ENCODE measurements around the gene RASGRP1. TPM values are rescaled to one million over a fixed set of nuclear protein-coding genes. Genes with fewer than 3 reads are reported as not detected.
A peak's percentile ranks its signal among the peaks of the same experiment; 100 is the strongest.

The RASGRP1 gene
- 2.7 to 2.8 TPM (median 2.7 TPM) in 3 replicates for total RNA-seq (2021)
- Bru-seq, nascent RNA, result percentile 44 among the genes with signal in this experiment
- long read RNA-seq, experiment 1, full-length matches to known transcripts, result 3 of 8 reads
- long read RNA-seq, experiment 1, partial matches to known transcripts, result 2 of 8 reads
- long read RNA-seq, experiment 1, other reads (novel, unspliced or antisense), result 3 of 8 reads
- long read RNA-seq, experiment 2, full-length matches to known transcripts, result 1 of 3 reads
- long read RNA-seq, experiment 2, partial matches to known transcripts, result 0 of 3 reads
- long read RNA-seq, experiment 2, other reads (novel, unspliced or antisense), result 2 of 3 reads
- long read RNA-seq, experiment 3, partial matches to known transcripts, result 0 of 1 reads
- long read RNA-seq, experiment 3, other reads (novel, unspliced or antisense), result 1 of 1 reads

- ATAC-seq (peak; percentile 76), DNase-seq (ENCODE audit: low spot score) (peak; percentile 80)
- peaks cover 37% of the 10 kb centered on the region for H3K27me3 Mint-ChIP-seq (ENCODE audit: low read depth)
- H3K36me3 Mint-ChIP-seq, result no peaks in the 10 kb centered on the region
- peak within 1 kb of the TSS; percentile 74 for H3K4me3 Mint-ChIP-seq
- ChIA-PET CTCF (interaction anchor here (0.7 to 4.3 kb wide), 54 partner anchors 9 to 977 kb away, joined by 3 to 93 read pairs (median 6); partner anchors contain the start of gene FAM98B), POLR2A (interaction anchor here (1.0 to 1.1 kb wide), 2 partner anchors 111 to 126 kb away, joined by 3 to 5 read pairs; partner anchors contain the start of gene FAM98B)
- no peak within 1 kb of the TSS for H3K27ac Mint-ChIP-seq
- peaks cover 15% of the 10 kb centered on the region for H3K4me1 Mint-ChIP-seq
- no peaks in the 10 kb centered on the region for H3K9me3 Mint-ChIP-seq
- TF ChIP-seq PREB (CRISPR knock-in tag; IDR thresholded peaks at IDR 0.05; ENCODE audit: borderline replicate concordance), result no peak
- TF ChIP-seq ESRRA (CRISPR knock-in tag; IDR thresholded peaks at IDR 0.05; ENCODE audit: borderline replicate concordance), result no peak
- no peak for TF ChIP-seq CTCF (IDR thresholded peaks at IDR 0.05)
- TF ChIP-seq CREB1 (CRISPR knock-in tag; IDR thresholded peaks at IDR 0.05), result no peak
- TF ChIP-seq, protein P1, sequence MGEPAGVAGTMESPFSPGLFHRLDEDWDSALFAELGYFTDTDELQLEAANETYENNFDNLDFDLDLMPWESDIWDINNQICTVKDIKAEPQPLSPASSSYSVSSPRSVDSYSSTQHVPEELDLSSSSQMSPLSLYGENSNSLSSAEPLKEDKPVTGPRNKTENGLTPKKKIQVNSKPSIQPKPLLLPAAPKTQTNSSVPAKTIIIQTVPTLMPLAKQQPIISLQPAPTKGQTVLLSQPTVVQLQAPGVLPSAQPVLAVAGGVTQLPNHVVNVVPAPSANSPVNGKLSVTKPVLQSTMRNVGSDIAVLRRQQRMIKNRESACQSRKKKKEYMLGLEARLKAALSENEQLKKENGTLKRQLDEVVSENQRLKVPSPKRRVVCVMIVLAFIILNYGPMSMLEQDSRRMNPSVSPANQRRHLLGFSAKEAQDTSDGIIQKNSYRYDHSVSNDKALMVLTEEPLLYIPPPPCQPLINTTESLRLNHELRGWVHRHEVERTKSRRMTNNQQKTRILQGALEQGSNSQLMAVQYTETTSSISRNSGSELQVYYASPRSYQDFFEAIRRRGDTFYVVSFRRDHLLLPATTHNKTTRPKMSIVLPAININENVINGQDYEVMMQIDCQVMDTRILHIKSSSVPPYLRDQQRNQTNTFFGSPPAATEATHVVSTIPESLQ (CRISPR knock-in tag; IDR thresholded peaks at IDR 0.05), result no peak
- peak; percentile 19; the same call in 1 of the 2 replicates for TF ChIP-seq KAT7 (CRISPR knock-in tag; IDR thresholded peaks at IDR 0.05; ENCODE audit: borderline replicate concordance)
- no peak for TF ChIP-seq ZMAT4 (CRISPR knock-in tag; IDR thresholded peaks at IDR 0.05)
- no peak for TF ChIP-seq ELF4 (CRISPR knock-in tag; IDR thresholded peaks at IDR 0.05; ENCODE audit: low read depth)
- no peak for TF ChIP-seq PRRX2 (CRISPR knock-in tag; IDR thresholded peaks at IDR 0.05)
- no peak for TF ChIP-seq IRF2 (CRISPR knock-in tag; IDR thresholded peaks at IDR 0.05; ENCODE audit: borderline replicate concordance, low read depth)
- TF ChIP-seq, protein P2, sequence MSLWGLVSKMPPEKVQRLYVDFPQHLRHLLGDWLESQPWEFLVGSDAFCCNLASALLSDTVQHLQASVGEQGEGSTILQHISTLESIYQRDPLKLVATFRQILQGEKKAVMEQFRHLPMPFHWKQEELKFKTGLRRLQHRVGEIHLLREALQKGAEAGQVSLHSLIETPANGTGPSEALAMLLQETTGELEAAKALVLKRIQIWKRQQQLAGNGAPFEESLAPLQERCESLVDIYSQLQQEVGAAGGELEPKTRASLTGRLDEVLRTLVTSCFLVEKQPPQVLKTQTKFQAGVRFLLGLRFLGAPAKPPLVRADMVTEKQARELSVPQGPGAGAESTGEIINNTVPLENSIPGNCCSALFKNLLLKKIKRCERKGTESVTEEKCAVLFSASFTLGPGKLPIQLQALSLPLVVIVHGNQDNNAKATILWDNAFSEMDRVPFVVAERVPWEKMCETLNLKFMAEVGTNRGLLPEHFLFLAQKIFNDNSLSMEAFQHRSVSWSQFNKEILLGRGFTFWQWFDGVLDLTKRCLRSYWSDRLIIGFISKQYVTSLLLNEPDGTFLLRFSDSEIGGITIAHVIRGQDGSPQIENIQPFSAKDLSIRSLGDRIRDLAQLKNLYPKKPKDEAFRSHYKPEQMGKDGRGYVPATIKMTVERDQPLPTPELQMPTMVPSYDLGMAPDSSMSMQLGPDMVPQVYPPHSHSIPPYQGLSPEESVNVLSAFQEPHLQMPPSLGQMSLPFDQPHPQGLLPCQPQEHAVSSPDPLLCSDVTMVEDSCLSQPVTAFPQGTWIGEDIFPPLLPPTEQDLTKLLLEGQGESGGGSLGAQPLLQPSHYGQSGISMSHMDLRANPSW (CRISPR knock-in tag; conservative IDR thresholded peaks at IDR 0.05; ENCODE audit: low read depth), result no peak
- TF ChIP-seq ZNF138 (CRISPR knock-in tag; conservative IDR thresholded peaks at IDR 0.05), result no peak
- peak; percentile 56; the same call in 1 of the 2 replicates for TF ChIP-seq ZNF232 (CRISPR knock-in tag; IDR thresholded peaks at IDR 0.05)
- TF ChIP-seq JAZF1 (CRISPR knock-in tag; IDR thresholded peaks at IDR 0.05), result no peak
- no peak for TF ChIP-seq CDX4 (CRISPR knock-in tag; IDR thresholded peaks at IDR 0.05; ENCODE audit: borderline replicate concordance)
- no peak for TF ChIP-seq SMAD3 (CRISPR knock-in tag; IDR thresholded peaks at IDR 0.05; ENCODE audit: borderline replicate concordance)
- no peak for TF ChIP-seq MXD4 (CRISPR knock-in tag; IDR thresholded peaks at IDR 0.05; ENCODE audit: borderline replicate concordance)
- TF ChIP-seq FOXK1 (CRISPR knock-in tag; IDR thresholded peaks at IDR 0.05), result peak; percentile 74; the same call in 1 of the 2 replicates
- TF ChIP-seq, protein P3, sequence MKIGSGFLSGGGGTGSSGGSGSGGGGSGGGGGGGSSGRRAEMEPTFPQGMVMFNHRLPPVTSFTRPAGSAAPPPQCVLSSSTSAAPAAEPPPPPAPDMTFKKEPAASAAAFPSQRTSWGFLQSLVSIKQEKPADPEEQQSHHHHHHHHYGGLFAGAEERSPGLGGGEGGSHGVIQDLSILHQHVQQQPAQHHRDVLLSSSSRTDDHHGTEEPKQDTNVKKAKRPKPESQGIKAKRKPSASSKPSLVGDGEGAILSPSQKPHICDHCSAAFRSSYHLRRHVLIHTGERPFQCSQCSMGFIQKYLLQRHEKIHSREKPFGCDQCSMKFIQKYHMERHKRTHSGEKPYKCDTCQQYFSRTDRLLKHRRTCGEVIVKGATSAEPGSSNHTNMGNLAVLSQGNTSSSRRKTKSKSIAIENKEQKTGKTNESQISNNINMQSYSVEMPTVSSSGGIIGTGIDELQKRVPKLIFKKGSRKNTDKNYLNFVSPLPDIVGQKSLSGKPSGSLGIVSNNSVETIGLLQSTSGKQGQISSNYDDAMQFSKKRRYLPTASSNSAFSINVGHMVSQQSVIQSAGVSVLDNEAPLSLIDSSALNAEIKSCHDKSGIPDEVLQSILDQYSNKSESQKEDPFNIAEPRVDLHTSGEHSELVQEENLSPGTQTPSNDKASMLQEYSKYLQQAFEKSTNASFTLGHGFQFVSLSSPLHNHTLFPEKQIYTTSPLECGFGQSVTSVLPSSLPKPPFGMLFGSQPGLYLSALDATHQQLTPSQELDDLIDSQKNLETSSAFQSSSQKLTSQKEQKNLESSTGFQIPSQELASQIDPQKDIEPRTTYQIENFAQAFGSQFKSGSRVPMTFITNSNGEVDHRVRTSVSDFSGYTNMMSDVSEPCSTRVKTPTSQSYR (CRISPR knock-in tag; IDR thresholded peaks at IDR 0.05), result peak; percentile 47; the same call in 1 of the 2 replicates
- no peak for TF ChIP-seq RELA (CRISPR knock-in tag; IDR thresholded peaks at IDR 0.05; ENCODE audit: borderline replicate concordance)
- TF ChIP-seq FOXP1 (CRISPR knock-in tag; IDR thresholded peaks at IDR 0.05; ENCODE audit: borderline replicate concordance), result peak; percentile 82
- TF ChIP-seq NR1H2 (CRISPR knock-in tag; IDR thresholded peaks at IDR 0.05), result no peak
- TF ChIP-seq NR2C2 (CRISPR knock-in tag; IDR thresholded peaks at IDR 0.05), result no peak
Observed at GRCh38 chr15:38564557-38565286, at the start of gene RASGRP1. Gene RASGRP1 (minus strand): TSS chr15:38564814. CDS start chr15:38564628, 186 bp downstream.
